Stimulated activated CD4-positive, alpha-beta T cell treated with anti-CD3 and anti-CD28 coated beads, Interleukin-4, amount 100 ng/mL, for 48 hours (primary cell): ENCODE data around the gene GXYLT2.
"Not testable (repeated sequence)": the region's sequence is repeated elsewhere in the genome, so short reads cannot be mapped to it uniquely, and the experiment has no call there.

Experiments
- DNase-seq, 2 donors: peaks; one replicate each; pipeline ENCODE4 v3.0.0-alpha.2; 2020; ENCODE audit warnings: low read depth in 2 of 2

Gene GXYLT2

GRCh38 chr3:72892081-72892775 is 4.4 kb downstream of the GXYLT2 start:
- no peak for DNase-seq

- DNase-seq, result no peak
Measured at GRCh38 chr3:72892870-72893269, 5.0 kb downstream of the GXYLT2 start.

GRCh38 chr3:72894976-72895552 is 7.2 kb downstream of the GXYLT2 start:
- no peak for DNase-seq

- DNase-seq, result no peak
Measured at GRCh38 chr3:72896996-72897757, 9.3 kb downstream of the GXYLT2 start.

GRCh38 chr3:72897758-72898007 is 9.8 kb downstream of the GXYLT2 start:
- no peak for DNase-seq

GRCh38 chr3:72899349-72899765 is 11.5 kb downstream of the GXYLT2 start:
- no peak for DNase-seq

GRCh38 chr3:72900048-72900447 is 12.2 kb downstream of the GXYLT2 start:
- no peak for DNase-seq

- DNase-seq, result no peak
Measured at GRCh38 chr3:72901840-72902239, 14.0 kb downstream of the GXYLT2 start.

GRCh38 chr3:72903004-72903403 is 15.2 kb downstream of the GXYLT2 start:
- no peak for DNase-seq

GRCh38 chr3:72904163-72904562 is 16.3 kb downstream of the GXYLT2 start:
- no peak for DNase-seq

GRCh38 chr3:72906154-72906553 is 18.3 kb downstream of the GXYLT2 start:
- DNase-seq, result no peak

- no peak for DNase-seq
Measured at GRCh38 chr3:72907131-72907711, 19.4 kb downstream of the GXYLT2 start.

GRCh38 chr3:72907731-72908620 is 20.1 kb downstream of the GXYLT2 start:
- no peak for DNase-seq

GRCh38 chr3:72909591-72909990 is 21.7 kb downstream of the GXYLT2 start:
- DNase-seq, result no peak

GRCh38 chr3:72912532-72912931 is 24.7 kb downstream of the GXYLT2 start:
- no peak for DNase-seq

GRCh38 chr3:72914383-72914782 is 26.5 kb downstream of the GXYLT2 start:
- no peak for DNase-seq

GRCh38 chr3:72916250-72916649 is 28.4 kb downstream of the GXYLT2 start:
- DNase-seq, result no peak

GRCh38 chr3:72919520-72919919 is 31.7 kb downstream of the GXYLT2 start:
- DNase-seq, result no peak

GRCh38 chr3:72924055-72924454 is 36.2 kb downstream of the GXYLT2 start:
- no peak for DNase-seq

GRCh38 chr3:72928781-72929735 is 41.2 kb downstream of the GXYLT2 start:
- DNase-seq, result not testable (repeated sequence)

- no peak for DNase-seq
Measured at GRCh38 chr3:72930754-72931153, 42.9 kb downstream of the GXYLT2 start.
